ENCODE data around the gene CAMKK1. TPM values are rescaled to one million over a fixed set of nuclear protein-coding genes. Genes with fewer than 3 reads are reported as not detected.

Gene CAMKK1
- polyA plus RNA-seq, 1 donor (not counting 4 experiments of a cell fraction or from before 2014, with no cell fraction given): 2.5 TPM

DNA sequence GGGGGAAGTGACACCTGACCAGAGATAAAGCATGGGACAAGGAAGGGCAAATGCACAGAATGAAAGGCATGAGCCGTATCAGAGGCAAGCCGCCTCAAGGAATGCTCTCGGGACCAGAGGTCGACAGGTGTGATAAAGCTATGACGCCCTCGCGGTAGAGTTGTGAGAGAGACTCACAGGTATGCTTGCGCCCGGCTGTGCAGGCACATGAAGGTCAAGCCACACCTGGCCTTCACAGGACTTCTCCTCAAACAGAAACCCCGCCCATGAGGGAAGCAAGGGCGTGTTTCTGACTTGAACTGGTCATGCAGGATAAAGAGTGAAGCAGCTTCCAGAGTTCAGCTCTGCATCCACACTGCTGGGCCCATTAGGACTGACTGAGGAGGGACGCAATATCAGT is 54.6 kb downstream of the CAMKK1 start:
- no peak overlapping the region for H3K9ac ChIP-seq (ENCODE audit: control insufficient read depth, extremely low read depth, insufficient read depth, low read length)
- no peaks in the 10 kb centered on the region for H3K4me1 ChIP-seq (ENCODE audit: control insufficient read depth, extremely low read depth, insufficient read depth, low read length)
- no peak overlapping the region for H3K4me2 ChIP-seq (ENCODE audit: control insufficient read depth, extremely low read depth, insufficient read depth, low read depth, low read length)
- H3K27me3 ChIP-seq (ENCODE audit: control insufficient read depth, extremely low read depth, insufficient read depth, low read length): no peaks in the 10 kb centered on the region
- peaks cover 4% of the 10 kb centered on the region for H4K20me1 ChIP-seq (ENCODE audit: control insufficient read depth, extremely low read depth, insufficient read depth, low read length)
- no peak for DNase-seq (ENCODE audit: low read depth, low spot score)
- H3K9me1 ChIP-seq (ENCODE audit: control insufficient read depth, extremely low read depth, insufficient read depth, low read length): no peaks in the 10 kb centered on the region
- TF ChIP-seq, protein P1, sequence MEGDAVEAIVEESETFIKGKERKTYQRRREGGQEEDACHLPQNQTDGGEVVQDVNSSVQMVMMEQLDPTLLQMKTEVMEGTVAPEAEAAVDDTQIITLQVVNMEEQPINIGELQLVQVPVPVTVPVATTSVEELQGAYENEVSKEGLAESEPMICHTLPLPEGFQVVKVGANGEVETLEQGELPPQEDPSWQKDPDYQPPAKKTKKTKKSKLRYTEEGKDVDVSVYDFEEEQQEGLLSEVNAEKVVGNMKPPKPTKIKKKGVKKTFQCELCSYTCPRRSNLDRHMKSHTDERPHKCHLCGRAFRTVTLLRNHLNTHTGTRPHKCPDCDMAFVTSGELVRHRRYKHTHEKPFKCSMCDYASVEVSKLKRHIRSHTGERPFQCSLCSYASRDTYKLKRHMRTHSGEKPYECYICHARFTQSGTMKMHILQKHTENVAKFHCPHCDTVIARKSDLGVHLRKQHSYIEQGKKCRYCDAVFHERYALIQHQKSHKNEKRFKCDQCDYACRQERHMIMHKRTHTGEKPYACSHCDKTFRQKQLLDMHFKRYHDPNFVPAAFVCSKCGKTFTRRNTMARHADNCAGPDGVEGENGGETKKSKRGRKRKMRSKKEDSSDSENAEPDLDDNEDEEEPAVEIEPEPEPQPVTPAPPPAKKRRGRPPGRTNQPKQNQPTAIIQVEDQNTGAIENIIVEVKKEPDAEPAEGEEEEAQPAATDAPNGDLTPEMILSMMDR (optimal IDR thresholded peaks at IDR 0.05 in 1 of 3, IDR thresholded peaks at IDR 0.05 in 1 of 3, conservative IDR thresholded peaks at IDR 0.05 in 1 of 3; ENCODE audit: extremely low read depth in 1 of 3, insufficient read depth in 2 of 3, low read length in 3 of 3): no peak
- TF ChIP-seq EZH2 (IDR thresholded peaks at IDR 0.05; ENCODE audit: low read length): no peak
- peak; percentile 48 for FAIRE-seq
- no peaks in the 10 kb centered on the region for H3K9me3 ChIP-seq (ENCODE audit: control insufficient read depth, low read depth, low read length)
- H3K79me2 ChIP-seq (ENCODE audit: control insufficient read depth, insufficient read depth, low read length): peaks cover 56% of the 10 kb centered on the region
- H3K27ac ChIP-seq (ENCODE audit: control insufficient read depth, insufficient read depth, low read length): no peak overlapping the region
- H3K4me3 ChIP-seq (ENCODE audit: control insufficient read depth in 2 of 3, extremely low read depth in 1 of 3, insufficient read depth in 2 of 3, low read depth in 1 of 3, low read length in 3 of 3): no peak overlapping the region
- H3K36me3 ChIP-seq (ENCODE audit: control insufficient read depth in 2 of 2, extremely low read depth in 1 of 2, insufficient read depth in 2 of 2, low read length in 2 of 2): peaks cover 16 to 36% of the 10 kb centered on the region in 2 experiments
- no peak overlapping the region for H2AFZ ChIP-seq (ENCODE audit: control insufficient read depth, low read length)
- dilution Hi-C loops (cut with MboI; ENCODE audit: extremely low pct_ligation_motif_present, low sequenced_read_pairs): no loop called here

DNA sequence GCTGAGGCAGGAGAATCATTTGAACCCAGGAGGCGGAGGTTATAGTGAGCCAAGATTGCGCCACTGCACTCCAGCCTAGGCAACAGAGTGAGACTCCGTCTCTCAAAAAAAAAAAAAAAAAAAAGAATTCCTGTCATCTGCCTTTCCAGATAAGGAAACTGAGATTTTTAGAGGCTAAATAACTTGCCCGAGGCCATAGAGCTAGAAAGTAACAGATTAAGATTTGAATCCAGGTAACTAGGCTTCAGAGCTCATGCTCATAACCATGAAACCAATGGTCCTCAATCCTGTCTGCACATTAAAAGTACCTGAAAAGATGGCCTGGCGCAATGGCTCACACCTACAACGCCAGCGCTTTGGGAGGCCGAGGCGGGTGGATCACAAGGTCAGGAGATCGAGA is 56.3 kb downstream of the CAMKK1 start:
- peaks cover 45% of the 10 kb centered on the region for H3K79me2 ChIP-seq (ENCODE audit: control insufficient read depth, insufficient read depth, low read length)
- no peaks in the 10 kb centered on the region for H3K9me1 ChIP-seq (ENCODE audit: control insufficient read depth, extremely low read depth, insufficient read depth, low read length)
- no peak overlapping the region for H2AFZ ChIP-seq (ENCODE audit: control insufficient read depth, low read length)
- DNase-seq (ENCODE audit: low read depth, low spot score) (no peak), FAIRE-seq (no peak)
- no peaks in the 10 kb centered on the region for H4K20me1 ChIP-seq (ENCODE audit: control insufficient read depth, extremely low read depth, insufficient read depth, low read length)
- no peaks in the 10 kb centered on the region for H3K27me3 ChIP-seq (ENCODE audit: control insufficient read depth, extremely low read depth, insufficient read depth, low read length)
- no peak overlapping the region for H3K9ac ChIP-seq (ENCODE audit: control insufficient read depth, extremely low read depth, insufficient read depth, low read length)
- dilution Hi-C loops (cut with MboI; ENCODE audit: extremely low pct_ligation_motif_present, low sequenced_read_pairs): no loop called here
- H3K4me1 ChIP-seq (ENCODE audit: control insufficient read depth, extremely low read depth, insufficient read depth, low read length): no peaks in the 10 kb centered on the region
- H3K9me3 ChIP-seq (ENCODE audit: control insufficient read depth, low read depth, low read length): no peaks in the 10 kb centered on the region
- H3K4me2 ChIP-seq (ENCODE audit: control insufficient read depth, extremely low read depth, insufficient read depth, low read depth, low read length): no peak overlapping the region
- peaks cover 18 to 38% of the 10 kb centered on the region in 2 experiments for H3K36me3 ChIP-seq (ENCODE audit: control insufficient read depth in 2 of 2, extremely low read depth in 1 of 2, insufficient read depth in 2 of 2, low read length in 2 of 2)
- no peak overlapping the region for H3K27ac ChIP-seq (ENCODE audit: control insufficient read depth, insufficient read depth, low read length)
- no peak for TF ChIP-seq EZH2 (IDR thresholded peaks at IDR 0.05; ENCODE audit: low read length)
- TF ChIP-seq, protein P1 (optimal IDR thresholded peaks at IDR 0.05 in 1 of 3, IDR thresholded peaks at IDR 0.05 in 1 of 3, conservative IDR thresholded peaks at IDR 0.05 in 1 of 3; ENCODE audit: extremely low read depth in 1 of 3, insufficient read depth in 2 of 3, low read length in 3 of 3): no peak
- H3K4me3 ChIP-seq (ENCODE audit: control insufficient read depth in 2 of 3, extremely low read depth in 1 of 3, insufficient read depth in 2 of 3, low read depth in 1 of 3, low read length in 3 of 3): no peak overlapping the region

Data from keratinocyte (primary cell).